Muscle of leg (tissue), 11 donors: ENCODE data around the gene RMND1. TPM values are rescaled to one million over a fixed set of nuclear protein-coding genes. Genes with fewer than 3 reads are reported as not detected.

Experiments used
- DNase-seq: peaks from one replicate; pipeline ENCODE4 v3.0.0; 2013
- H3K27ac ChIP-seq: one replicate; pipeline ENCODE4 v1.5.1; 2013; ENCODE audit warnings: mild to moderate bottlenecking, low read length, control low read depth
- H3K27me3 ChIP-seq: one replicate; pipeline ENCODE4 v1.6.1; 2013; ENCODE audit warnings: low read length; ENCODE audit not compliant: control insufficient read depth, insufficient read depth
- H3K36me3 ChIP-seq: one replicate; pipeline ENCODE4 v1.6.1; 2013; ENCODE audit warnings: low read length; ENCODE audit not compliant: control insufficient read depth, insufficient read depth
- H3K4me1 ChIP-seq: one replicate; pipeline ENCODE4 v1.6.1; 2013; ENCODE audit warnings: low read length; ENCODE audit not compliant: control insufficient read depth, insufficient read depth
- H3K4me3 ChIP-seq: one replicate; pipeline ENCODE4 v1.5.1; 2013; ENCODE audit warnings: low read length, control low read depth
- H3K9me3 ChIP-seq: replicated peaks from 2 replicates; pipeline ENCODE4 v1.6.1; 2013; ENCODE audit warnings: low read depth, low read length; ENCODE audit not compliant: control insufficient read depth
- WGBS: methylation state at CpG from one replicate; pipeline ENCODE4 v1.1.5; 2013; ENCODE audit warnings: missing lambda C conversion rate; ENCODE audit not compliant: insufficient coverage; 5-methylcytosine and 5-hydroxymethylcytosine counted together
- polyA plus RNA-seq, 8 donors: library from polyadenylated mRNA; unstranded; fragments of 120-200 nt; gene quantifications; one replicate each; pipeline versions ENCODE4 v1.2.1 to v1.2.3, GENCODE V29; 2013; ENCODE audit warnings: inconsistent platforms in 1 of 8, low replicate concordance in 1 of 8; ENCODE audit not compliant: insufficient read length in 8 of 8, insufficient read depth in 1 of 8
- total RNA-seq: library from RNA; stranded (reverse); fragments of 120-200 nt; gene quantifications from one replicate; pipeline ENCODE4 v1.2.4, GENCODE V29; 2013

The RMND1 gene
- total and polyA plus RNA-seq, 9 donors: 16.2 to 24.0 (median 20.0) TPM

- no peak overlapping the region for H3K27ac ChIP-seq
- no peaks in the 10 kb centered on the region for H3K4me1 ChIP-seq
- peaks cover 4% of the 10 kb centered on the region for H3K36me3 ChIP-seq
- no peaks in the 10 kb centered on the region for H3K9me3 ChIP-seq
- DNase-seq: no peak
- 84% methylated on average over 5 of the region's 9 CpGs for WGBS
- H3K4me3 ChIP-seq: no peak overlapping the region
- no peaks in the 10 kb centered on the region for H3K27me3 ChIP-seq
Observed at GRCh38 chr6:151442371-151442770, 9.6 kb downstream of the RMND1 start.

GRCh38 chr6:151441390-151442166 lies 10.3 kb downstream of the RMND1 start:
- H3K36me3 ChIP-seq: peaks cover 4% of the 10 kb centered on the region
- H3K27me3 ChIP-seq: no peaks in the 10 kb centered on the region
- H3K4me1 ChIP-seq: no peaks in the 10 kb centered on the region
- DNase-seq: no peak
- no peak overlapping the region for H3K4me3 ChIP-seq
- 45% methylated on average over 1 of the region's 3 CpGs for WGBS
- no peaks in the 10 kb centered on the region for H3K9me3 ChIP-seq
- H3K27ac ChIP-seq: no peak overlapping the region

- Histone ChIP-seq H3K9me3 (no peaks in the 10 kb centered on the region), H3K27me3 (no peaks in the 10 kb centered on the region), H3K27ac (no peak overlapping the region), H3K36me3 (peaks cover 4% of the 10 kb centered on the region), H3K4me1 (no peaks in the 10 kb centered on the region), H3K4me3 (no peak overlapping the region)
- no CpG with 5 or more reads among the region's 2 CpGs for WGBS
- DNase-seq: peak; percentile 62
Observed at GRCh38 chr6:151440930-151441329, 11.0 kb downstream of the RMND1 start.

GRCh38 chr6:151440498-151440897 lies 11.4 kb downstream of the RMND1 start:
- H3K9me3 ChIP-seq: no peaks in the 10 kb centered on the region
- H3K4me1 ChIP-seq: no peaks in the 10 kb centered on the region
- H3K36me3 ChIP-seq: peaks cover 4% of the 10 kb centered on the region
- no peaks in the 10 kb centered on the region for H3K27me3 ChIP-seq
- H3K27ac ChIP-seq: no peak overlapping the region
- WGBS: no CpG with 5 or more reads among the region's 1 CpG
- H3K4me3 ChIP-seq: no peak overlapping the region
- no peak for DNase-seq

GRCh38 chr6:151437401-151437800 lies 14.5 kb downstream of the RMND1 start:
- Histone ChIP-seq H3K4me1 (no peaks in the 10 kb centered on the region), H3K27ac (no peak overlapping the region)
- no peak for DNase-seq

GRCh38 chr6:151436802-151437201 lies 15.1 kb downstream of the RMND1 start:
- Histone ChIP-seq H3K27ac (peak overlapping the region; percentile 2), H3K4me1 (no peaks in the 10 kb centered on the region), H3K27me3 (no peaks in the 10 kb centered on the region), H3K4me3 (no peak overlapping the region), H3K9me3 (no peaks in the 10 kb centered on the region), H3K36me3 (peaks cover 4% of the 10 kb centered on the region)
- peak; percentile 61 for DNase-seq

More at GRCh38 chr6:151437401-151437800, 14.5 kb downstream of the RMND1 start:
- Histone ChIP-seq H3K36me3 (peaks cover 4% of the 10 kb centered on the region), H3K4me3 (no peak overlapping the region), H3K27me3 (no peaks in the 10 kb centered on the region), H3K9me3 (no peaks in the 10 kb centered on the region)

GRCh38 chr6:151436300-151436699 lies 15.6 kb downstream of the RMND1 start:
- peak overlapping the region; percentile 2 for H3K27ac ChIP-seq

GRCh38 chr6:151434369-151434768 lies 17.6 kb downstream of the RMND1 start:
- no peak for DNase-seq
- no peak overlapping the region for H3K27ac ChIP-seq
- H3K36me3 ChIP-seq: peaks cover 13% of the 10 kb centered on the region
- H3K4me1 ChIP-seq: no peaks in the 10 kb centered on the region
- no peak overlapping the region for H3K4me3 ChIP-seq
- H3K27me3 ChIP-seq: no peaks in the 10 kb centered on the region
- H3K9me3 ChIP-seq: no peaks in the 10 kb centered on the region
- 86% methylated on average over 1 of the region's 2 CpGs for WGBS

More at GRCh38 chr6:151436300-151436699, 15.6 kb downstream of the RMND1 start:
- Histone ChIP-seq H3K27me3 (no peaks in the 10 kb centered on the region), H3K9me3 (no peaks in the 10 kb centered on the region), H3K4me3 (no peak overlapping the region), H3K4me1 (no peaks in the 10 kb centered on the region), H3K36me3 (peaks cover 6% of the 10 kb centered on the region)
- DNase-seq: no peak
- 45% methylated on average over 2 of the region's 3 CpGs for WGBS

GRCh38 chr6:151432651-151433050 lies 19.3 kb downstream of the RMND1 start:
- H3K36me3 ChIP-seq: peaks cover 17% of the 10 kb centered on the region

GRCh38 chr6:151431337-151431736 lies 20.6 kb downstream of the RMND1 start:
- Histone ChIP-seq H3K36me3 (peaks cover 18% of the 10 kb centered on the region), H3K9me3 (no peaks in the 10 kb centered on the region), H3K4me1 (no peaks in the 10 kb centered on the region), H3K4me3 (no peak overlapping the region), H3K27ac (no peak overlapping the region), H3K27me3 (no peaks in the 10 kb centered on the region)
- no peak for DNase-seq
- 44% methylated on average over 2 of the region's 3 CpGs for WGBS

More at GRCh38 chr6:151432651-151433050, 19.3 kb downstream of the RMND1 start:
- Histone ChIP-seq H3K4me3 (no peak overlapping the region), H3K27me3 (no peaks in the 10 kb centered on the region), H3K27ac (no peak overlapping the region), H3K4me1 (no peaks in the 10 kb centered on the region), H3K9me3 (no peaks in the 10 kb centered on the region)
- DNase-seq: no peak
- 81% methylated on average over 2 of the region's 4 CpGs for WGBS
